HEK293 (cell line): ENCODE data around the gene LMBR1.

Experiments
- CTCF ChIP-seq: fragments of 450-650 bp; formaldehyde crosslinking; IDR thresholded peaks from 2 replicates; pipeline ENCODE4 v1.5.1; 2016; ENCODE audit warnings: missing biosample characterization, missing genetic modification characterization
- ZNF10 ChIP-seq: fragments of 450-650 bp; formaldehyde crosslinking; IDR thresholded peaks from 2 replicates; pipeline ENCODE4 v1.5.1; 2017; ENCODE audit warnings: missing biosample characterization, missing genetic modification characterization
- ZNF112 ChIP-seq: fragments of 450-650 bp; formaldehyde crosslinking; IDR thresholded peaks from 2 replicates; pipeline ENCODE4 v1.5.0; 2017; ENCODE audit warnings: missing biosample characterization, missing genetic modification characterization
- TF ChIP-seq, protein P1 (sequence below): fragments of 450-650 bp; formaldehyde crosslinking; IDR thresholded peaks from 2 replicates; pipeline ENCODE4 v1.5.1; 2016; ENCODE audit warnings: missing biosample characterization, missing genetic modification characterization, low read depth
- TF ChIP-seq, protein P2 (sequence below): fragments of 450-650 bp; formaldehyde crosslinking; IDR thresholded peaks from 2 replicates; pipeline ENCODE4 v1.5.1; 2016; ENCODE audit warnings: missing biosample characterization, missing genetic modification characterization

DNA sequence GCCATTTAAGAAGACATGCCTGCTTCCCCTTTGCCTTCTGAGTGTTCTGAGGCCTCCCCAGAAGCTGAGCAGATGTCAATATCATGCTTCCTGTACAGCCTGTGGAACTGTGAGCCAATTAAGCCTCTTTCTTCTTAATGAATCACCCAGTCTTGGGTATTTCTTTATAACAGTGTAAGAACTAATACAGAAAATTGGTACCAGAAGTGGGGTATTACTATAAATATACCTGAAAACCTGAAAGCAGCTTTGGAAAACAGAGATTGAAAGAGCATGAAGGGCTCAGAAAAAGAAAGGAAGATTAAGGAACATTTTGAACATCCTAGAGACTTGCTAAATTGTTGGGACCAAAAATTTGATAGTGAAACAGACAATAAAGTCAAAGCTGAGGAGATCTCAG lies 264.4 kb downstream of the LMBR1 start:
- TF ChIP-seq, protein P1, sequence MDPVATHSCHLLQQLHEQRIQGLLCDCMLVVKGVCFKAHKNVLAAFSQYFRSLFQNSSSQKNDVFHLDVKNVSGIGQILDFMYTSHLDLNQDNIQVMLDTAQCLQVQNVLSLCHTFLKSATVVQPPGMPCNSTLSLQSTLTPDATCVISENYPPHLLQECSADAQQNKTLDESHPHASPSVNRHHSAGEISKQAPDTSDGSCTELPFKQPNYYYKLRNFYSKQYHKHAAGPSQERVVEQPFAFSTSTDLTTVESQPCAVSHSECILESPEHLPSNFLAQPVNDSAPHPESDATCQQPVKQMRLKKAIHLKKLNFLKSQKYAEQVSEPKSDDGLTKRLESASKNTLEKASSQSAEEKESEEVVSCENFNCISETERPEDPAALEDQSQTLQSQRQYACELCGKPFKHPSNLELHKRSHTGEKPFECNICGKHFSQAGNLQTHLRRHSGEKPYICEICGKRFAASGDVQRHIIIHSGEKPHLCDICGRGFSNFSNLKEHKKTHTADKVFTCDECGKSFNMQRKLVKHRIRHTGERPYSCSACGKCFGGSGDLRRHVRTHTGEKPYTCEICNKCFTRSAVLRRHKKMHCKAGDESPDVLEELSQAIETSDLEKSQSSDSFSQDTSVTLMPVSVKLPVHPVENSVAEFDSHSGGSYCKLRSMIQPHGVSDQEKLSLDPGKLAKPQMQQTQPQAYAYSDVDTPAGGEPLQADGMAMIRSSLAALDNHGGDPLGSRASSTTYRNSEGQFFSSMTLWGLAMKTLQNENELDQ: no peak
- TF ChIP-seq, protein P2, sequence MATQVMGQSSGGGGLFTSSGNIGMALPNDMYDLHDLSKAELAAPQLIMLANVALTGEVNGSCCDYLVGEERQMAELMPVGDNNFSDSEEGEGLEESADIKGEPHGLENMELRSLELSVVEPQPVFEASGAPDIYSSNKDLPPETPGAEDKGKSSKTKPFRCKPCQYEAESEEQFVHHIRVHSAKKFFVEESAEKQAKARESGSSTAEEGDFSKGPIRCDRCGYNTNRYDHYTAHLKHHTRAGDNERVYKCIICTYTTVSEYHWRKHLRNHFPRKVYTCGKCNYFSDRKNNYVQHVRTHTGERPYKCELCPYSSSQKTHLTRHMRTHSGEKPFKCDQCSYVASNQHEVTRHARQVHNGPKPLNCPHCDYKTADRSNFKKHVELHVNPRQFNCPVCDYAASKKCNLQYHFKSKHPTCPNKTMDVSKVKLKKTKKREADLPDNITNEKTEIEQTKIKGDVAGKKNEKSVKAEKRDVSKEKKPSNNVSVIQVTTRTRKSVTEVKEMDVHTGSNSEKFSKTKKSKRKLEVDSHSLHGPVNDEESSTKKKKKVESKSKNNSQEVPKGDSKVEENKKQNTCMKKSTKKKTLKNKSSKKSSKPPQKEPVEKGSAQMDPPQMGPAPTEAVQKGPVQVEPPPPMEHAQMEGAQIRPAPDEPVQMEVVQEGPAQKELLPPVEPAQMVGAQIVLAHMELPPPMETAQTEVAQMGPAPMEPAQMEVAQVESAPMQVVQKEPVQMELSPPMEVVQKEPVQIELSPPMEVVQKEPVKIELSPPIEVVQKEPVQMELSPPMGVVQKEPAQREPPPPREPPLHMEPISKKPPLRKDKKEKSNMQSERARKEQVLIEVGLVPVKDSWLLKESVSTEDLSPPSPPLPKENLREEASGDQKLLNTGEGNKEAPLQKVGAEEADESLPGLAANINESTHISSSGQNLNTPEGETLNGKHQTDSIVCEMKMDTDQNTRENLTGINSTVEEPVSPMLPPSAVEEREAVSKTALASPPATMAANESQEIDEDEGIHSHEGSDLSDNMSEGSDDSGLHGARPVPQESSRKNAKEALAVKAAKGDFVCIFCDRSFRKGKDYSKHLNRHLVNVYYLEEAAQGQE (tag by site-specific recombination): no peak
- TF ChIP-seq CTCF (no peak), ZNF112 (tag by site-specific recombination) (no peak), ZNF10 (no peak)
